Esophagus squamous epithelium (tissue), 4 donors: ENCODE measurements around the gene BBS9.

ENCODE experiments used
- POLR2A ChIP-seq, 4 donors: fragments of 450-650 bp; IDR thresholded peaks; one replicate each; pipeline ENCODE4 v1.6.1; 2017; ENCODE audit warnings: antibody characterized with exemption in 4 of 4, mild to moderate bottlenecking in 4 of 4, moderate library complexity in 3 of 4
- TF ChIP-seq, protein P1 (sequence below), 6 experiments: fragments of 450-650 bp in 4 of 6; fragments of 200-600 bp in 2 of 6; sonication (generic) in 2 of 6; IDR thresholded peaks; one replicate each; pipeline ENCODE4 v1.5.1; 2016 to 2019; ENCODE audit warnings: antibody characterized with exemption in 6 of 6, mild to moderate bottlenecking in 4 of 6, moderate library complexity in 4 of 6

DNA sequence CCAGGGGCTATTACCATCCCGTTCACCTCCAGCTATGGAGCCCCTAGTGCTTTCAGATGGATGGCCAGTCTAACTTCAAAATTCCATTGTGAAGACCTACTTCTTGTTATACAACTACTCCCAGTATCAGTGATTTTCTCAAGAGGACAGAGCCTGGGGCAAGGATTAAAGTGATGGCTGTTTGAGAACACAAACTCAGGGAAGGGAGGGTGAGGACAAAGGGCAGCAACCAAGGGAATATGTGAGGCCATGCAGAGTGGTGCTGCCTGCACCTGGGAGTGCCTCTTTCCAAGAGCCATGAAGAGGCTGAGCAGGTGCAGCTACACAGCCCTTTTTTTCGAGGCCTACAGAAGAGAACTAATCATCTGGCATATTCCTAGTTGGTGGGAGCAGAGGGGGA, 472.5 kb downstream of the BBS9 start:
- TF ChIP-seq, protein P1, sequence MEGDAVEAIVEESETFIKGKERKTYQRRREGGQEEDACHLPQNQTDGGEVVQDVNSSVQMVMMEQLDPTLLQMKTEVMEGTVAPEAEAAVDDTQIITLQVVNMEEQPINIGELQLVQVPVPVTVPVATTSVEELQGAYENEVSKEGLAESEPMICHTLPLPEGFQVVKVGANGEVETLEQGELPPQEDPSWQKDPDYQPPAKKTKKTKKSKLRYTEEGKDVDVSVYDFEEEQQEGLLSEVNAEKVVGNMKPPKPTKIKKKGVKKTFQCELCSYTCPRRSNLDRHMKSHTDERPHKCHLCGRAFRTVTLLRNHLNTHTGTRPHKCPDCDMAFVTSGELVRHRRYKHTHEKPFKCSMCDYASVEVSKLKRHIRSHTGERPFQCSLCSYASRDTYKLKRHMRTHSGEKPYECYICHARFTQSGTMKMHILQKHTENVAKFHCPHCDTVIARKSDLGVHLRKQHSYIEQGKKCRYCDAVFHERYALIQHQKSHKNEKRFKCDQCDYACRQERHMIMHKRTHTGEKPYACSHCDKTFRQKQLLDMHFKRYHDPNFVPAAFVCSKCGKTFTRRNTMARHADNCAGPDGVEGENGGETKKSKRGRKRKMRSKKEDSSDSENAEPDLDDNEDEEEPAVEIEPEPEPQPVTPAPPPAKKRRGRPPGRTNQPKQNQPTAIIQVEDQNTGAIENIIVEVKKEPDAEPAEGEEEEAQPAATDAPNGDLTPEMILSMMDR (IDR thresholded peaks at IDR 0.05), result no peak
- no peak for TF ChIP-seq POLR2A (IDR thresholded peaks at IDR 0.05)
